GM21528 (cell line): ENCODE results near the gene KCNJ6.

Experiments used
- ATAC-seq: cut with Tn5 transposase; IDR thresholded peaks from one replicate; pipeline ENCODE4 v1.9.1; 2021; ENCODE audit warnings: mild to moderate bottlenecking, moderate library complexity; ENCODE audit not compliant: unreplicated experiment, low FRiP score

Gene KCNJ6

DNA sequence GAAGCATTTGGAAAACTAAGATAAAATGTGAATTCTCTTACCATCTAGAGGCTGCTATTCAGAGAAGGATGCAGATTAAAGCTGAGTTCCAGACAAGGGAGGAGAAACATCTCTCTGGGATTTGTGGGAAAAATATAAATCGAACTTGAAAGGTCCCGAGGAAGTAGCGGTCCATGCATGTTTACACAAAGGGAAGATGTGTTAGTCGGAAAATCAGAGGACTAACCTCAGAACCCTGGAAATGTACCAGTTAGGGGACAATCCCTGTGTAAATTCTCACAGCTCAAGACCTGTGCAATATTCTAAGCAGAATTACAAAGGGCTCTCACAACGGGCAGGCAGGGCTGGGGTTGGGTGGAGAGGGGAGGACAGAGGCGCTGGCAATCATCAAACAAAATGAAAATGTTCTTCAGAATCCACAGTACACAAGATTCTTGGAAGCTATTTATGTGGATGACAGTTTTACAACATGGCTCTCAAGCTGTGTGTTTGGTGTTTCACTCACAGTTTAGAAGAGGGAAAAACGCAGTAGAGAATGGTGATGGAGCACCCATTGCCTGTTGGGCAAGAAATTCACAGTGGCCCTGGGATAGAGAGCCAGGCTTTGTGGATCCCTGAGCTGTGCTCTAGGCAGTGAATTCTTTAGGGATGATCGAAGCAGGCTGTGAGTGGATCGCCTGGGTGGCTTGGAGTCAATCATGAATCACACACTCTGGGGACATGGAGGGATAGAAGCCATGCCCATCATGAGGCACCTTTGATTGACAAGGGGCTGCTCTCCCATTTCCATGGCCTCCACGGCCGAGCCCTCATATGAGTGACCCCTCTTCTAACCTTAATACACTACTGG, 47.6 kb downstream of the KCNJ6 start:
- no peak for ATAC-seq

GRCh38 chr21:37866027-37866426, 50.2 kb downstream of the KCNJ6 start:
- no peak for ATAC-seq

DNA sequence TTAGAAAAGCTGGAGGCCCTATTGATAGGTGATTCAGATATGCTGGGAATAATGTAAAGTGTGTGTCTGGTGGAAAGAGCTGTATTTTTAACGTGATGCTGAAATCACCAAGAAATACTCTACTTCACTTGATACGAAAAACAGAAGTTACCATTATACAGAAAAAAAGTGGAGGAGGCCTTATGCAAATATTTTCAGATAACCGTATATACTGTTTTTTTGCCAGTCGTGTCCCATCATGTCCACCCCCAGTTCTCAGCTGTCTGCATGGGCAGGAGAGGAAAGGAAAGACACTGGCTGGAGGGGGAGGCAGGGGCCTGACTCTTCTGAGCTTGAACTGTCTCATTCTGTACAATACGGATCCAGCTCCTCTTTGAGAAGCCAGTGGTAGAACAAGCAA, 51.1 kb downstream of the KCNJ6 start:
- no peak for ATAC-seq

GRCh38 chr21:37863842-37864241, 52.4 kb downstream of the KCNJ6 start:
- ATAC-seq: no peak

- no peak for ATAC-seq
Measured at GRCh38 chr21:37862536-37862935, 53.7 kb downstream of the KCNJ6 start.

DNA sequence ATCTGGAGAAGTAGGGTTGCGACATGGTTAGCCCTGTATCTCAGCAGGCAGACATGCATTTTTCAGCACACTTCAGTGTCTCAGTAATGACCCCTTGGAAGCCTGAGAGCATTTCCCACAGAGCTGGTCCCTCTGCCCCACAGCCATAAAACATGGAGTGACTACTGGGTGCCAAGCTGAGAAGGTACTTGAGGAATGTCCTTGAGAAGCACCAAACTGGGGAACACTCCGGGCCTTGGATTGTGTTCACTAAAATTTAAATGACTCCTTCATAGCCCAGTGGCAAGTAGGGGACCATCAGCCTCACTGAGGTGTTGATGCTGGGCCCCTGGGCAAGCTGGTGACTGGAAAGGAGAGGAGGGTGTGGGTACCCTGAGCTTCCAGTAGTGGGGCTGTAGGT, 54.7 kb downstream of the KCNJ6 start:
- ATAC-seq: no peak

GRCh38 chr21:37860416-37860815, 55.8 kb downstream of the KCNJ6 start:
- no peak for ATAC-seq

DNA sequence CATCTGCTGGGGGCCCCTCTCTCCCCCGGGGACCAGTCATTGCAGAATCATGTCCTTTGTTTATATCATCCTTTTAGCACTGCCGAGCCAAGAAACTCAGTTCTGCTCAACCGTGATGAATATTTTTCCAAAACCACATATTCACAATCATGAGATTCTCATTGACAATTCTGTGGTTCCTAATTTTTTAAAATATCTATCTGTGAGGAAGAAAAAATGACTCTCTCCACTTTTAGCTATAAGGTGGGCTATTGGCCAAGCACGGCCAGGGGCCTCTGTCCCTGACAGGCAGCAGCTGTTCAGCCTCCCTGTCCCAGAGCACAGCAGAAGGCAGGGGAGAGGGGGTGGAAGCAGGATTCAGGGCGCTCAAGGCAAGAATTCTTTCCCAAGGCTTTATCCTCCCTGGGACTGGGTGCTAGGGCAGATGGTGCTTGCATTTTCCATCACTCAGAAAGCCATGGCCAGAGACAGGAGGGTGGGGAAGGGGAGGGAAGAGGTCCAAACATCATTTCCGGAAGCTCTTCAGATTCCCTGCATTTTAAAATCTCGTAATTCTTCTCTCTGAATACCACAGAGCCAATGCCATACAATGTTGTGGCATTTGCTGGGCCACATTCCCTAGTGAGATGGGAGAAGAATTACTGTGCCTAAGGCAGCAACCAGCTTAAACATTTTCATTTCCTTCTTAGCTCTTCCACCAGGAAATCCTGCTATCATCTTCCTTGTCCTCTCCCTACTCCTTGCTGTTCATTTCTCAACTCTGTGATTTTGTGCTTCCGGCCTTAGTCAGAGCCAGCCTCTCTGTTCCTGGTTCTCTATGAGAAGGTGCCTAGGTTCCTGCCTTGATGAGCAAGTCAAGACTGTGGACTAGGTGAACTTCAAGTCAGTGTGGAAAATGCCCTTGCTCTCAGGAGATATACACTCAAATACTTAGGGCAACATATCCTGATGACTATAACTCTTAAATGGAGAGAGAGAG, 60.3 kb downstream of the KCNJ6 start:
- no peak for ATAC-seq

DNA sequence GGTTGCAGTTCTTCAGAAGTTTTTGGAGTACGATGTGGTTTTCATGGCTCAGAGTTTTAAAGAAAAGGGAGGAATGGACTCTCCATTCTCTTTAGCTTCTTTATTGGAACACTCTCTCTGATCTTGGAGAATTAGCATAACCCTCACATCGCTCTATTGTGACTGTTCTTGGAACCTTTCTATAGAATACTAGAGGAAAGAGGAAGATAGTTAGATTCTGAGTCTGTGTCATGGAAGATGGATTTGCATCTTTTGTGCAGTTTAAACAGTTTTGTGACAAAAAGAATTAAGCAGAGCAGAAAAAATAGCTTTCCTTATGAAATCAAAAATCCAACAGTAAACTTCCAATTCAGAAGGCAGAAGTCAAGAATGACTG, 61.0 kb downstream of the KCNJ6 start:
- no peak for ATAC-seq

DNA sequence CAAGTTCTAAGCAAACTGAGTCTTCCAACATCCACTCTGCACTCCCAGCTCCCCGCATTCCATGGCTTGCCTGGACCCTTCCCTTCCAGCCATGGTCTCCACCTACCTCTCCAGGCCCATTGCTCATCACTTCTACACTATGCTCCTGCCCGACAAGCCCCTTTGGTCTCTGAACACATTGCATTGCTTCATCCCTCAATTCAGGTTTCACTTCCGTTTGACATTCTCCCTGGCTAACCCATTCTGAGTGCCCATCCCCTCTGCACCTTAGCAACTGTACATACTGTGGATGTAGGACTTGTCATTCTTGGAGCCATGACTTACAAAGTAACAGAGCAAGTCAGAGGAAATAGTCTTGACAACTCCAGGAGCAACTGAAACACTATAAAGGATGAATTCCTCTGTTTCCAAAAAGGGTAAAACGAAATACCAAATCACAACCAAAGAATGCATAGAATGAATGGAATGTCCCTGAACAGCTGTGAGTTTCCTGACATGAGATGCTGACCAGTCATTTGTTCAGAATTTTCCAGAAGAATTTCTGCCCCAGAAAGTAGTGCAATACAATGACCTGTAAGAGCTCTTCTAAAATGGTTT, 66.7 kb downstream of the KCNJ6 start:
- no peak for ATAC-seq

- ATAC-seq: no peak
Measured at GRCh38 chr21:37848721-37849490, 67.4 kb downstream of the KCNJ6 start.

GRCh38 chr21:37845535-37845934, 70.7 kb downstream of the KCNJ6 start:
- no peak for ATAC-seq

GRCh38 chr21:37843191-37843590, 73.1 kb downstream of the KCNJ6 start:
- ATAC-seq: no peak

DNA sequence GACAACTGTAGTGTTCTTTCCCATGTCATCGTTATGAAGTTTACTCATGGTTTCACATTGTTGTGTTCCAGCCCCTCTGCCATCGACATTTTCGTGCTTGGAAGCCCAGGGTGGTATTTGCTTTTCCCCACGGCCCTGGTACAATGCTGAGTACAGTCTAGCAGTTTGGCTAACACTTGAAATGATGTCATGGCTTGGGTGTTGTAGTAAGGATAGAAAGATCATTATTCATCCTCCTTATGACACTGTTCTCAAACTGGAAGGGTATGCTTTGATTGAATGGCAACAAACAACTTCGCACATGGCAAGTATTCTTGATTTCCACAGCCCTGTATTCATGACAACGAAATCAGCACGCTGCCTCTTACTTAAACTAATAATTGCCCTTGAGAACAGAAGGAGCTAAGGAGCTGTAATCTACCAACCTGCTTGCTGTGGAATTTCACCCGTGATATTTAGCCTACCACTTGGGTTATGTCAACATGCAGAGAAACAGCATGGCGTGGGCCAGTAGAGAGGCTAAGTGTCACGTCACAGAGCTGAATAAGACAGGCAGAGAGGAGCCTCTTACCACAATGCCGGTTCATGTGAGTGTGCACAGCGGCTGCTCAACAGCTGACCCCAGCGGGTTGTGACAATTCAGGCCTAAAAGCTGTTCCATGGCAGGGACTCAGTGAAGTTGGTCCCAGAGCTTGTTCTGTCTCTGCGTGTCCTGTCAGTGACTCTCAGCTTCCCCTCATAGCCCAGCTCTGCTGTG, 73.9 kb downstream of the KCNJ6 start:
- ATAC-seq: no peak

DNA sequence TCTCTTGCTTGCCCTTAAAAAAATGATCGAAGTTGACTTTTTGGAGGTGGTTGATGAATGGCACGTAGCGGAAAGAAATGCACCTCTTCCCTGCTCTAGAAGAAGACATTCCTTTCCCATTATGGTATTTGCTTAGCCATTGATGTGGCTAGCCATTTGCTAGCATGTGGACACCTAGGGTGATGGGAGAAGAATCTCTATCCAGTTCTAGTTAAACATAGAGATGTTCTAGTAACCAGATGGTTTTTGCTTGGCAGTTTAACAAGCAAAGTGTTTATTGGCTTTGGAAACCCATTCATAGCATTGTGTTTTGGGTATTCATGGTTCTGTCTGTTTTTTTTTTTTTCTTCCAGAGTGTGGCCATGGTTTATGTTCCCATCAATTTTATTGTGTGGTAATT, 78.9 kb downstream of the KCNJ6 start:
- no peak for ATAC-seq

DNA sequence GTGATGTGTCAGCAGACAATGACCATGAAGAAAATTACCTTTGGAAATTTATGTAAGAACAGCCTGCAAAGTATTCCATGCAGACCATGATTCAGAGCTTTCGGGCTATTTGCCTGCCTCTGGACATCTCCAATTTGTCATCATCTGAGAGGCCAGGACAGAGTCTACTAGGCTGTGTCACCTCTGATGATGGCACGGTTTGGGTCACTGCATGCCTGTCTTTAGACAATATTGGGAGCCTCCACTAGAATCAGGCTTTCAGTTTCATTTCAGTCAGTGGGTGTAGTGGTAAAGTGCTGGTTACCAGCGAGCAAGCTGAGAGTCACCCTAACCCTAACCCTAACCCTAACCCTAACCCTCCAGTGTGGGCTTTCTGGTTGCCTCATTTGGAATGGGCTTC, 80.8 kb downstream of the KCNJ6 start:
- ATAC-seq: no peak

- no peak for ATAC-seq
Measured at GRCh38 chr21:37833301-37833700, 83.0 kb downstream of the KCNJ6 start.

GRCh38 chr21:37829447-37829846, 86.8 kb downstream of the KCNJ6 start:
- ATAC-seq: no peak

- no peak for ATAC-seq
Measured at GRCh38 chr21:37828991-37829390, 87.3 kb downstream of the KCNJ6 start.

DNA sequence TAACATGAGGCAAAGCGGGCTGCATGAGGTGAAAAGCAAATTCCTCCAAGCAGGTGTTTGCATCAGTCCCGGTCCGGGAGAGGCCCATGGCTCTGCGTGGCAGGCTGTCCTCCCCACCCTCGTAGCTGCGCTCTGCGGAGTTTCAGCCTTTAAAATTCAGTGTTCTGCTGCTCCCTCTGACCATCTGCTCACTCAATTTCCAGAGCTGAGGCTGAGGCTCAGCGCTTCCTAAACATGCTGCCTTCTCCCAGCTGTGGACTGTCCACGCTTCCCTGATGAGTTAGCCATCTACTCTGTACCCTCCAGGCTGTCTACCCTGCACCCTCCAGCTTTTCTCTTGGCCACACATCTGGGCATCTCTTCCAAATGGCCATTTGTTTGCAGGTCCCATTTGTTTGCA, 87.7 kb downstream of the KCNJ6 start:
- ATAC-seq: no peak
